Choroid plexus epithelial cell (primary cell): ENCODE results near the gene CCDC127.
A peak's percentile ranks its signal among the peaks of the same experiment; 100 is the strongest.
"Not testable (repeated sequence)": the region's sequence is repeated elsewhere in the genome, so short reads cannot be mapped to it uniquely, and the experiment has no call there.

Source experiments
- DNase-seq: peaks from one replicate; pipeline ENCODE4 v3.0.0-alpha.2; 2010; ENCODE audit warnings: low read depth
- H3K4me3 ChIP-seq: 2 replicates; pipeline ENCODE4 v1.5.1; 2011; ENCODE audit warnings: low read depth, mild to moderate bottlenecking, control low read depth, low read length, moderate library complexity
- CTCF ChIP-seq: conservative IDR thresholded peaks from 2 replicates; pipeline ENCODE4 v1.5.1; 2011; ENCODE audit warnings: low read depth, mild to moderate bottlenecking, control low read depth, inconsistent platforms, low read length, moderate library complexity

CCDC127 gene

GRCh38 chr5:219460-219863, 1.5 kb upstream of the CCDC127 start:
- peak overlapping the region; percentile 90 for H3K4me3 ChIP-seq
- TF ChIP-seq CTCF = no peak
- peak; percentile 42 for DNase-seq

GRCh38 chr5:218457-219291, 721 bp upstream of the CCDC127 start:
- TF ChIP-seq CTCF = peak; percentile 8
- peak overlapping the region; percentile 90 for H3K4me3 ChIP-seq
- peak; percentile 52 for DNase-seq

- not testable (repeated sequence) for H3K4me3 ChIP-seq, DNase-seq
These were observed 1.9 kb downstream of the CCDC127 start for GRCh38 chr5:216076-216475.

GRCh38 chr5:215256-215655, 2.7 kb downstream of the CCDC127 start:
- DNase-seq, H3K4me3 ChIP-seq: not testable (repeated sequence)

- no peak for TF ChIP-seq CTCF
- no peak for DNase-seq
- H3K4me3 ChIP-seq = no peak overlapping the region
These were observed 4.1 kb downstream of the CCDC127 start for GRCh38 chr5:213803-214395.

GRCh38 chr5:208449-209114, 9.4 kb downstream of the CCDC127 start:
- H3K4me3 ChIP-seq = no peak overlapping the region
- TF ChIP-seq CTCF = no peak
- DNase-seq = no peak

GRCh38 chr5:207599-207998, 10.4 kb downstream of the CCDC127 start:
- DNase-seq = no peak
- no peak for TF ChIP-seq CTCF
- no peak overlapping the region for H3K4me3 ChIP-seq
